Ammon's horn (tissue), 1 donor: ENCODE results near the gene PDE7B.
"Not testable (repeated sequence)": the region's sequence is repeated elsewhere in the genome, so short reads cannot be mapped to it uniquely, and the experiment has no call there.

Source experiments
- DNase-seq: peaks from one replicate; pipeline ENCODE4 v3.0.0-alpha.2; 2016; ENCODE audit warnings: low spot score

The PDE7B gene

DNA sequence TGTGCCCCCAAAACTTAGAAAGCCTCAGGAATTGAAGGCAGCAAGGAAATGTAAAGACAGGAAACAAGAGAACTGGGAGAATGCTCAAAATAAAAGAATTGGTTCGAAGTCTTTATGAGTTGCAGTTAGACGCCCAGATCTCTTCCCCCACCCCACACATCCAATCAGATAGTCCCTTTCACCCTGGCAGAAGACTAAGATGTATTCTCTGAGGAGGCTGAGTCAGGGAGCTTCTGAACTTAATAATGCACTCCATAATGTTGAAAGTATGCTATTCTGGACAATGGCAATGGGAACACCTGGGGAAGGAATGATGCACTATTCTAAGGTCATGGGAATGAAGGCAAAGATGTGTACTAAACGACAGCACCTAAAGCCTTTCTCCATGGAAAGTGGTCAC is 225.0 kb downstream of the PDE7B start:
- DNase-seq = no peak

DNA sequence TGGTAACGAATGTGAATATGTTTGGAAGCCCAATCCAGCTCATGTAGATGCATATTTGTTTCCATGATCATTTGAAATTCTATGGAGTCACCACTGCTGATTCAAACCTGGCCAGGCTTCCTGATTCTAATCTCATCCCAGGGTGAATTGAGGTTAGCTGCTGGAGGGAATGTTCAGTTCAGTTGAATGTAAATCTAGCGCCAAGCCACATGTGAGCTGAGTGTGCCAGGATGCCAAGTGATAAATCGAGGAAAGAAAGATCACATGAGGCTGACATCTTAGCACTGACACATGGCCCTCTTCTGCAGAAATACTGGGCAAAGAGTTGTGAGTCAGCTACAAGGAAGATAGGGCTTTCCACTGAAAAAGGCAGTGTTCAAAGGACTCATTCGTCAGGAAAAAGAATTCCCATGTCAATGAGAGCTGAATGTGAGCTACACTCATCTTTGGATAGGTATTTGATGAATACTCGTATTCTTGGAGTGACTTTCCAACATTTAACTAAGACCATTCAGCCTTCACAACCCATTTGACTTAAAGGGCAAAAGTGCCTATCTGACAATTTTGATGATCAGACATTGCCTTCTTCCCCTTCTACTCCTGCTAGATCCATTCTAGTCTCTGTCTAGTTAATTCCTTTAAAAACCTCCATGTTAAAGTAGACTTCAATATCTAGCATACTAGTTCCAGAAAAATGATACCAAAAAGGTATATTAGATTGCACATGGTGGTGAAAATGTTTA is 226.5 kb downstream of the PDE7B start:
- no peak for DNase-seq

DNA sequence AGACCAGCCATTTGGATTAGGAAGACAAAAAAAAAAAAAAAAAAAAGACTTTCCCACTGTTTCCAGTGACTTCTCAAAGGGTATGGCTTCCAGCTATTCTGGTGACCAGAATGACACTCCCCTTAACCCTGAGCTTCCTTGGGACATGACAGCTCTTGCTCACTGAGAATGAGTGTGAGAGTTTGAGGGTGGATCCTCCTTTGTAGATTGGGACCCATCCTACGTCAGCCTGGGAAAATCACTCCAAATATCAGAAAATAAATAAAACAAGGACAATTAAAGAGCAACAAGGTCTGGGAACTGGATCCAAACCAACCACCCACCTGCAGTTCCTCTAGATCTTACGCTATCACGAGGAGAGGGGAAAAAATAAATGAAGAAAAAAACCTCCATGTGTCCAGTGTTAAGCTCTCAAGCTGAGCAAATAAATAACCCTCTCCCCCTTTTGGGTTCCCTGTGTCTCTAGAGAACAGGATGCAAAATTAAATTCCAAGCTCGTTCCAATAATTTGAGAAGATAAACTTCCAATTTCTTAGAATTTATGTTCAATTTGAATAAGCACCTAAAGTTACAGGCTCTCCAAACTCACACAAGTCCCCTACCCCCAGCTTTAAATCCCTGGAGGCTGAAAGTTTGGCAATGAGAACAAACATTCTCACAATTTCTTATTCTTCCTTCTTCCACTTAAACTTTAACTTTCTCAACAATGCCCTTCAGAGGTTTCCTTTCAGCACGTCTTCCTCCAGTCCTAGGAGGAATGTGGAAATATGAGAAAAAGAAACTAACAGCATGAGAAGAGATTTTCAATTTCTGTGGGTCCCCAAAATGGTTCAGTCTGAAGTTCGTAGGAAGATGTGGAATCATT is 228.4 kb downstream of the PDE7B start:
- DNase-seq = no peak

DNA sequence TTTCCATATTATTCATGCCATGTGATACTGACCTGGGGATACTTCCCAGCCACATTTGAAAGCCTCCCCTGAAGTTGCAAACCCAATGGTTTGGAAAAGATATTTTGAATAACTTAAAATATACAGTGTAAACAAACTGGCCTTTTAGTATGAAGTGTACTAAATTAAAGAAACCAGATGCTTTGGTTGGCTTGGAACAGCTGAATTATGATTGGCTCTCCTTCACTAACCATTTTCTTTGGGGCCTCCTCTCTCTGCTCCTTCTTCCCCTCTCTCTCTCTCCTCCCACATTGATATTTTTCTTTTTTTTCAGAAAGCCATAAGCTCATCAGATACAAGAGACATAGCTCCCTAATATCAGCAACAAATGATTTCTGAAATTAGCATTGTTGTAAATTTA is 232.0 kb downstream of the PDE7B start:
- DNase-seq = no peak

DNA sequence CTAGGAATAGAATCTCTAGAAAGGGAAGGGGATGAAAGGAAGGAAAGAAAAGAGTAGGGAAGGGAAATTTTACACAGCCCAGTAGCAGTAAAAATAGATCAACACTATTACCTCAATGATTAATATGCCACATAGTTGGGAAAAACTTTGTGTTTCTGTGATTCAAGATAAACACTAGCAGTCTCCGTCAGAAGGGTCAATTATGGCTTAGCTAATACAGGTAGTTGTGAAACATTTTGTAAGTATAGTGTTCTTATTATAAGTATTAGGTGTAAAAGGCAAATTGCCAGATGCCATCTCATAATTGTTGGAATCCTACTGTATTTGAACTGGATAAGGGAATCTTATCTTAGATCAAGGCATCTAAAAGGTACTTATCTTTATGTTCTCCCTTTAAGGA is 232.9 kb downstream of the PDE7B start:
- no peak for DNase-seq

DNA sequence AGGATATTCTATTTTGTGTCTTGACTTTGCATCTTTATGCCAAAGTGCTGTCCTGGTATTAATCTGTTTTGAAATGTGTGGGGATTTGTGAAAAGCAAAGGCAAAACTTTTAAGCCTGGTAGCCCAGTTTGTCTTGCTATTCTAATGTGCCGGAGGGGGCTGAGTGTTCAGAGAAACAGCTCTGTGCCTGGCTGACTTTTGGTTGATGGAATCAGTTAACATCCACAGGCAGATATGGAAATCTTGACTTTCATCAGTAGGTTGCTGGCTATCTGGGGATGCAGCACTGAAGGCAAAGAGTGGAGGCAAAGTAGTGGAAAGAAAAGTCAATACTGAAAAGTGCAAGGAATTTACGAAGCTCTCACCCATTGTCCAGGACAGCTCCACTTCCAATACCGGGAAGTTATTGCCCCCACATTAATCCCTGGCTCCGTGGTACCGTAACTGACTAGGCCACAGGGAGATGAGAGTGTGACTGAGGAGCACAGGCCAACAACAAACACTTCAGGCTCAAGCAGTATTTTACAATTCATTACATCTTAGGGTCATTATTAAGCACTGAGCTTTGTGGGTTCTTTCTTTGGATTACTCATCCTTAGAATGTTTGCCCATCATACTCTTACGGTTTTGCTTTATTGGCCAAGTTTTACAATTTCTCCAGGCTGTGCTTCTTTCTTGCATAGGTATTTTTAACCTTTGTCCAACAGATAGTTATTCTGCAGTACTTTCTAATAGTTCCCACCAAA is 234.0 kb downstream of the PDE7B start:
- no peak for DNase-seq

DNA sequence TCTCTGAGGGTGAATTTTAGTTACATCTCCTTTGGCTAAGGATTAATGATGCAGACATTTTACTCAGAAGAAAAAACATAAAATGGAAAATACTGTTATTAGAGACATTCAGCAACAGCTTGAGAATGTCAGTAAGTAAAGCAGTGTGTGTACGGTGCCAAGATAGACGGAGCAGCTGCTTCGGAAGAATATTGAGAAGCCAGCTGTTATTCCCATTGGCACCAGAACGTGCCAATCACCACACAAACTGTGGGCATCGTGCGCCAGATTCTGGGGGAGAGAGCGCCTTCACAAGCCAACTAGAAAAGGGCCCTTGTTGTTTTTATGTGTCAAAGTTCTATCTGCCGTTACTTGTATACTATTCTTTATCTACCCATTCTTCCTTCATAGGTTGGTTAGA is 235.2 kb downstream of the PDE7B start:
- peak; percentile 69 for DNase-seq

DNA sequence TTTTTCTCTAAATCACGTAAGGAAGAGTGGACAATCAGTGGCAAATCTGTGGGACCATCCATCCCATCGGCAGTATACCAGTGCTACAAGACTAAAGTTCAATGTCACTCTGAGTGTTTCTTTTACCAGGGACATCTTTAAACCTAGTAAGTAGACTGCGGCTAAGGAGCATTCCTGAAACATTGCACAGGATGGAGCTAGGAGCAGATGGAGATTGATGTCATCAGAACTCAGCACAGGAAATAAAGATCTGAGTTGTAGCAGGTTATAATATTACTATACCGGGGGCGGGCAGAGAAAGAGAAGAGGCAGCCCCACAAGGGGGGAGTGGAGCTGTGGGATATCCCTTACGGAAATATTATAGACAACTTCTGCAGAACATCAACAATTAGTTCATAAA is 236.5 kb downstream of the PDE7B start:
- DNase-seq = no peak

DNA sequence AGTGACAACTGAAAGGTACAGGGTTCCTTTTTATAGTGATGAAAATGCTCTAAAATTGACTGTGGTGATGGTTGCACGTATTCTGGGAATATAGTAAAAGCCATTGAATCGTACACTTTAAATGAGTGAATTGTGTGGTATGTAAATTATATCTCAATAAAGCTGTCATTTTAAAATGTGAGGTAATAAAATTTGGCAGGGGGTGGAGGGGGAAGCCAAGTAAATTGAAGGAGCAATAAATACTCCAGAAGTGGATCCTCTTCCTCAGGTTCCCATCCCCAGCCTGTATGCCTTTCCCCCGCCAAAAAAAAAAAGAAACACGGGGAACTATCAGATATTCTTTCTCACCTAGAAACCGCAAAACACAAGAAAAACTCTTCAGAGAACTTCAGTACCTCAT is 237.2 kb downstream of the PDE7B start:
- no peak for DNase-seq

DNA sequence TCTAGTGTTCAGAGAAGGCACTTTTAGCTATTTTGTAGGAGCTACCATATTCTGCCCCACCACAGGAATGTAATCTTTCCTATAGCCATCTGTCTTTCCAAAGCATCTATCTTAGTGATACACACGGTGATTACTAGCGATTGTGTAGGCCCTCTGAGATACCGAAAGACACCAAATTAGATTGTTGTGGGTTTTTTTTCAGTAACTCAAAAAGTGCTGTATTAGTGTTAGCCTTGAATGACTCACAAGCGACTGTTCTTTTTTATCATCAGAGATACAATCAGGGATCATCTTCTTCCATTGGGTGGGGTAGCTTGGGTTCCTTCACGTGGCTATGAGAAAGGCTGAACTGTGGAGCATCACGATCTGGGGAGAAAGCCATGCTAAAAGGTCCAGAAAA is 238.4 kb downstream of the PDE7B start:
- no peak for DNase-seq

DNA sequence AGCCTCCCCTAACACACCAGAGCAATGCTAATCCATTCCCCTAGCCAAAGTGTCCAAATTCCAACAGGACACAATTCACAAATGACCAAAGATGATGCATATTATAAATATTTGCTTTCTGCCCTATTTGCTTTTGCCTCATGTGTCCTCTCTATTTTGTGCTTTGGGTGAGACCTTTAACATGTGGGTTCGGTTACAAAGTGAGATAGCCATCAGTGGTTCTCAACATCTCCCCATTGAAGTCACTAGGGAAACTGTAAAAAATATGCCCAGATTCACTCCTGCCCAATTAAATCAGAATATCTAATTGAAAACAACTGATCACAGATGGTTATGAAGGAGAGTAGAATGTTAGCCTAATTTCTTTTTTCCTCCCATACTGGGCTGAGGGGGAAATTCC is 239.4 kb downstream of the PDE7B start:
- DNase-seq = no peak

DNA sequence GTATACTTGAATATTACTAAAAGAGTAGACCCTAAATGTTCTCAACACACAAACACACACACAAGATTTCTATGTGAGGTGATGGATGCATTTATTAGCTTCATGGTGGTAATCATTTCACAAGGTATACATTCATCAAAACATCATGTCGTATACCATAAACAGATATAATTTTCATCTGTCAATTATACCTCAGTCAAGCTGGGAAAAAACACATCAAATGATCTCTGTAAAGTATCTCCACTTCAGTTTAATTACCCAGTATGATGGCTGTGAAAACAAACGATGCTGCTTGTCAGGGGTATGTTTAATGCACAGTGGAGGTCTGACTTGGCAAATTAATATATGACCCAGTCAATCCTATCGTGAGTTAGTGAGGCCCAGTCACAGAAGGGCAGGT is 241.4 kb downstream of the PDE7B start:
- DNase-seq = no peak

DNA sequence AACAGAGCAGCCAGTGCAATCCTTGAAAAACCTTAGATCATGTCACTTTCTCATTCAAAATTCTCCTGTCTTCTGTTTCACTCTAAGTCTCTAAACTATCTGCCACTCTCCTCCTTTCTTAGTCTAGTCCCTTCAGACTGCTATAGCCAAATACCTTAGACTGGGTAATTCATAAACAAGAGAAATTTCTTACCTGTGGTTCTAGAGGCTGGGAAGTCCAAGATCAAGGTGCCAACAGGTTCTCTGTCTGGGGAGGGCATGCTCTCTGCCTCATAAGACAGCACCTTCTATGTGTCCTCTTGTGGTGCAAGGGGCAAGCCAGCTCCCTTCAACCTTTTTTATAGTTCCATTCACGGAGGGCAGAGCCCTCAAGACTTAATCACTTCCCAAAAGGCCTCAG is 242.3 kb downstream of the PDE7B start:
- DNase-seq = no peak

DNA sequence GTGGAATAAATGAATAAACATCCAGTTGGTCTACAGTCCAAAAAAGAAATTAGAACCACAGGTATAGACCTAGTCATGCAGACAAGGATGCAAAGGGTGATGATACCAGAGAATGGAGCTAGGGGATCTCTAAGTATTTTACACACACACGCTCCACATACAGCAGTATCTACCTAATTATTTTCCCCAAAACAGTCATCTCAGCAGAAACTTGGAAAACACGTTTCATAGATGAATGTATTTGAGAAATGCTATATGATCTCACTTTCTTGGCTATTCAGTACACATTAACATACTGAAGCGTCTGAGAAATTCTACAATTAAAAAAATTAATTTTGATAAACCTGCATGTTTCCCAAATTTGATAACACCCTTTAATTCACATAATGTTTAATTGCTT is 243.3 kb downstream of the PDE7B start:
- no peak for DNase-seq

DNA sequence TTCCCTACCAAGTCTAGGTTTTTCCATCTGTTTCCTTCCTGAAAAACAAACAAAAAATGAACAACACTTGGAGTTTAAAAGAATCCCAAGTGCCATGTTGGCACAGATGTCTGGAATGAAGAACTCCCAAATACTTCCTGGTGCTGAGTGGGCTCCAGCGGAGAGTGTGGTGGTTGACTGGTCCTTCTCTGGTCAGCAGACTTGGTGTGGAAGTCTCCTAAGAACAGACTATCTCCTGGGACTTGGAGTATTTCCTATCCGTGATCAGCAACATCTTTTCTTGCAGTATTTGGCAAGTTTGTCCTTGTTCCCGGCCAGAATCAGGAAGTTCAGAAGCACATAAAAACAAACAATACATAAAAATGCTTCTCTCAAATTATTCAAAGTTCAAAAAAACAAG is 244.5 kb downstream of the PDE7B start:
- DNase-seq = no peak

DNA sequence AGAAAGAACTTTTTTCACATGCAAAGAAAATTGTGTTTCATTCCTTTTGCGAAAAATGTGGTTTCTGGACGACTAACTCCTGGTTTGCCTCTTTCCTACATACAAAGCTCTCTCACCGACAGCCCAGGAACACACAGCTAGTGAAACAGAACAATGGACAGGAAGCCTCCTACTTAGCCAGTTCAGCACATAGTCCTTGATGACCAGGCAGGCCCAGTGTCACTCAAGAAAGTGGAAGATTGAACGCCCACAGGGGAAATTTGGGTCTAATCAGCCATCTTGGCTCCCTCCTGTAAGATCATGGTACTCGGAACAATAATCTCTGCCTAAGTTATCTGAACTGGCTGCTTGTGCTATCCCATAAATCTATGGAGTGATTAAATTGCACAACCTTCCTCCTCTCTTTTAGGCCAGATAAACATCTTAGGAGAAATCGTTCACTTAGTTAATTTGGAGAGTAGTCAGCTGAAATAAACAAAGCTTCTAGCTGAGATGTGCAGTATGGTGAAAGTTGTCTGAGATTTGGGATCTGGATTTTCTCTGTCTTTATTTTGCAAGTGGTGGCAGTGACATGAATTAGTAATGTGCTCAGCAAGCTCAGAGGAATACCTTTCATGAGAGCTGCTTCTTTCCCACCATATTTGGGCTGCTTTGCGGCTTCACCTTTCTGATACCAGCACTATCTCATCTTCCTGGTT is 251.6 kb downstream of the PDE7B start:
- no peak for DNase-seq

DNA sequence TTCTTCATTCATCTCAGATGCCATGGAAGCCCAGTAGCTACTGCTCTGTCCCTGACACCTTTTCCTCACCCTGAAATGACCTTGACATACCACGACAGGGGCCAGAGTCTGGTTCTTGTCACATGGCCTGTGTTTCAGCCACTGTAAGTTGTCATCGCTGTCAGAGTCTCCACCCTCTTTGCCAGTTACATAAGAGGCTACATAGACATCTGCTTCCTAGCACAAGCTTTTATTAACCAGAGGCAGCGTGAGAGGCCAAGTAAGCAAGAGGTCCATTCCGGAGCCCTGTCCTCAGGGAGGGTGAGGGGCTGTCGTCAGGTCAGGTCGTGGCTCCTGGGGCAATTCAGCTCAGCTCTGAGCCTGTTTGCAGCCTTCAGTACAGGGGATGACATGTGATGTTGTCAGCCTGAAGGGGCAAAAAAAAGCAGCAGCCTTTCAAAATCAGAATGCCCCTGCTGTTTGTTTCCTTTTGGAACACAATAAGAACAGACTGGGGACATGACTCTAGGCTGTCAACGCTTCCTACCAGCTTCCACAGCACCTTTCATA is 252.3 kb downstream of the PDE7B start:
- DNase-seq = peak; percentile 66

DNA sequence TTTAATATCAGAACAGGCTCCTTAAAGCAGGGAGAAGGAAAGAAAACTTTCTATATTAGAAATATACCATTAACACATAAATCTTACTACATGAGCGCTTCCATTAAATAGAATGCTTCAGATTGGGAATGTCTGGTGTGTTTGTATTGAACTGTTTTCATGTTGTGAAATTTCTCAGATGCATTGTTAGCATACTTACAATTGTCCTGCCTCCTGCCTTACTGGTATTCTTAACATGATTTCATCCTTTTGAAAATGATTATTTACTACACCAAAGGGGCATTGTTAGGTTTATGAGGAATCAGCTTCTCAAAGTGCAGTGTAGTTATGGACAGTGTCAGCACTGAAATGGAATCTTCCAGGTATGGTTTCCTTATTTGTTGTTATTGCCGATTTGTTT is 253.1 kb downstream of the PDE7B start:
- no peak for DNase-seq

DNA sequence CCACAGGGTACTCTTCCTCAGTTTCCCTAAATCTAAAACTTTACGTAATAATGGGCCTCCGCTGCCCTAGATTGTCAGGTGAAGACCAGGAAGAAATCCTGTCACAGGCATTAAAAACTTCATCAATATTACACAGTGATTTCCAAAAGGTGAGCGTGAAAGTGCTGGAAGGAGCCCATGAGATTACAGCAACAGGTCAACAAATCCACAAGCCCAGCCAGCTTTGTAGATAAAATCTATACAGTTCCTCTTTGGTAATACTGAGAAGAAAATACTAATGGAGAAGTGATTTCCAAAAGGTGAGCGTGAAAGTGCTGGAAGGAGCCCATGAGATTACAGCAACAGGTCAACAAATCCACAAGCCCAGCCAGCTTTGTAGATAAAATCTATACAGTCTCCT is 254.3 kb downstream of the PDE7B start:
- DNase-seq = not testable (repeated sequence)

DNA sequence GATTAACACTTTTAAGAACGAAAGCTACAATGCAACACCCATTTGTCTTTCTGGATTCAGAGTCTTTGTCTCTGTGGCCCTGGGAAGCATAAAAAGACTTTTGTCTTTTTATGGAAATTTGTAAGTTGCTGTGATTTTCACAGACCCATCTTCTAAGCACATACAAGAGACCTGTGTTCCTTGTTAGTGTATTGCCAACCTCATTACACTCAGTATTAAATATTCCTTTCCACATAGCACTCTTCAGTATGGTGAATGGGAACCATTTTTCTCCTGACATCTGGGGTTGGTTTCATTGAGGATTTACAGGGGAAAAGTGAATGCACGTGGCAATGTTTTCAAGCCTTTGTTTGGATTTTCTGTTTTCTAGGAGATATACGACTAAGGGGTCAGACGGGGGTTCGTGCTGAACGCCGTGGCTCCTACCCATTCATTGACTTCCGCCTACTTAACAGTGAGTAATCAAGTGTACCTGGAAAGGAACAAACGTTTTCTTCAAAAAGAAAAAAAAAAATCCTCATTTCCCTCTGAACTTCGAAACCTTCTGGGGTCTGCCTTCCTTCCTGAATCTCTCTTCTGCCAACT is 257.0 kb downstream of the PDE7B start:
- no peak for DNase-seq

DNA sequence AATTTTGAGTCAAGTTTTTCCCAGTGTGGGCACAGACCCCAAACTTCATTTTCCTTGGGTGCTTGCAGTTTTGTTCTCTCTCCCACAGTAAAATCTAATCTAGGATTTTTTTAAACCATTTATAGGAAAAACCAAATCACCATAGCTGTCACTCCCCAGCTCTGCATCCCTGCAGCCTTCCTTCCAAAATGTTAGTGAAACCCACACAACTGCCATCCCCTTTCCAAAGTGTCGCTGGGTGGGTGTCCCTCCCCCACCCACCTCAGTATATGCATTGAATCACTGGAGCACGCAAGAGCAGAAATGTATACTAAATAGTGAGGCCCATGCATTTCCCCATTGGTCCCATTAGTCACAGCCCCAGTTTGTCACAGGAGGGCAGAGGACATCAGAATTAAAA is 260.3 kb downstream of the PDE7B start:
- DNase-seq = no peak

DNA sequence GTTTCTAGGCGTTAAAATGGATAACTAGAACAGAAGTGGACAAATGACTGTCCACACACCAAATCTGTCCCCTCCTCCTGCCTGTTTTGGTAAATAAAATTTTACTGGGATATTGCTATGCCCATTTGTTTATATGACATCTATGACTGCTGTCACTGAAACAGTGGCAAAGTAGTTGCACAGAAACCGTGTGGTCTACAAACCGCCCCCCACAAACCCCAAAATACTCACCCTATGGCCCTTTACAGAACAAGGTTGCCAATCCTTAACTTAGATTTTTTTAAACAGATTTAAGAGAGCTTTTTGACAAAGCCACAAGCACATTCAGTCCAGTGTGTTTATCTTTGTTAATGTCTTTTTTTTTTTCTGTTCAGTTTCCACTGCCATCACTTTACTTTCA is 260.8 kb downstream of the PDE7B start:
- no peak for DNase-seq
